OCI-LY1 (cell line): ENCODE data around the gene ZNRF3.

Source experiments
- EZH2 ChIP-seq: fragments of 200-600 bp; sonication (generic), shearing (Covaris generic); IDR thresholded peaks from 2 replicates; pipeline ENCODE4 v1.8.0; 2017; ENCODE audit warnings: borderline replicate concordance, mixed run types, mild to moderate bottlenecking, antibody characterized with exemption, low read length, moderate library complexity, mixed read lengths
- TF ChIP-seq, protein P1 (sequence below): fragments of 200-600 bp; sonication (generic), shearing (Covaris generic); IDR thresholded peaks from 2 replicates; pipeline ENCODE4 v1.5.1; 2017; ENCODE audit warnings: mild to moderate bottlenecking, antibody characterized with exemption, low read length, moderate library complexity, mixed read lengths

GRCh38 chr22:28977481-28977971 lies 94.2 kb downstream of the ZNRF3 start:
- TF ChIP-seq, protein P1, sequence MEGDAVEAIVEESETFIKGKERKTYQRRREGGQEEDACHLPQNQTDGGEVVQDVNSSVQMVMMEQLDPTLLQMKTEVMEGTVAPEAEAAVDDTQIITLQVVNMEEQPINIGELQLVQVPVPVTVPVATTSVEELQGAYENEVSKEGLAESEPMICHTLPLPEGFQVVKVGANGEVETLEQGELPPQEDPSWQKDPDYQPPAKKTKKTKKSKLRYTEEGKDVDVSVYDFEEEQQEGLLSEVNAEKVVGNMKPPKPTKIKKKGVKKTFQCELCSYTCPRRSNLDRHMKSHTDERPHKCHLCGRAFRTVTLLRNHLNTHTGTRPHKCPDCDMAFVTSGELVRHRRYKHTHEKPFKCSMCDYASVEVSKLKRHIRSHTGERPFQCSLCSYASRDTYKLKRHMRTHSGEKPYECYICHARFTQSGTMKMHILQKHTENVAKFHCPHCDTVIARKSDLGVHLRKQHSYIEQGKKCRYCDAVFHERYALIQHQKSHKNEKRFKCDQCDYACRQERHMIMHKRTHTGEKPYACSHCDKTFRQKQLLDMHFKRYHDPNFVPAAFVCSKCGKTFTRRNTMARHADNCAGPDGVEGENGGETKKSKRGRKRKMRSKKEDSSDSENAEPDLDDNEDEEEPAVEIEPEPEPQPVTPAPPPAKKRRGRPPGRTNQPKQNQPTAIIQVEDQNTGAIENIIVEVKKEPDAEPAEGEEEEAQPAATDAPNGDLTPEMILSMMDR: no peak
- no peak for TF ChIP-seq EZH2
